Measurements from ENCODE around the gene ZNF423.

ZNF423 gene

DNA sequence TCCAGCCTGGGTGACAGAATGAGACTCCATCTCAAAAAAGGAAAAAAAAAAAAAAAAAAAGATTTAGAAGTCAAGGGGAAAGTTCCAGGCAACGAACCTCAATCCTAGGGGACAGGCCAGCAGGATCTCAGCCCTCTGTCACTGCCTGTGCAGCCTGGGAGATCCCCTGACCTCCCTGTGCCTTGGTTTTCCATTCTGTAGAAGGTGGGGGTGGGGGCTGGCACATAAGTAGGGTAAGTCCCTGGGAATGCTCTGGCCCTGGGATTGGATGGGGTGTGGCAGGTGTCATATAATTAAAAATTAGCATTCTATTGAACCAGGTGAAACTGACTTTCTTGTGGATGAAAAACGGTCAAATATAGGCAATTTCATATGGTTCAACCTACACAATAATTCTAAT, 391.8 kb downstream of the ZNF423 start:
- DNase-seq, result peak; percentile 14

DNA sequence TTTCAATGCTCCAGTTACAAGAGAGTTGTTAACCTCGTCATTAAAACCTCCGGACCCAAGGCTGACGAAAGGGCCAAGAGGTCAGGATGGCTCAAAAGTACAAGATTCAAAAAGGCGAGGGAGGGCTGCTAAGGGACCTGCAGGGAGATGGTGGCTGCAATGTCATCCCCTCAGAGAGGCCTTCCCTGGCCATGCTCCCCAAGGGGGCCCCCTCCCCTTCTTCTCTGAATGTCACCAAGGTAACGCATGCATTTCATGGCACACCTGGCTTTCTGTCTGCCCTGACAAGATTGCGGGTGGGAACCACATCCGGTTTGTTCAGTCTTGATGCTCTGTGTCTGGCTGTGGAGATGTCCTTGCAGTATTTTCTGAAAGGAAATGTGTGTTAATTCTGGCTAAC, 392.4 kb downstream of the ZNF423 start:
- DNase-seq, result no peak

DNA sequence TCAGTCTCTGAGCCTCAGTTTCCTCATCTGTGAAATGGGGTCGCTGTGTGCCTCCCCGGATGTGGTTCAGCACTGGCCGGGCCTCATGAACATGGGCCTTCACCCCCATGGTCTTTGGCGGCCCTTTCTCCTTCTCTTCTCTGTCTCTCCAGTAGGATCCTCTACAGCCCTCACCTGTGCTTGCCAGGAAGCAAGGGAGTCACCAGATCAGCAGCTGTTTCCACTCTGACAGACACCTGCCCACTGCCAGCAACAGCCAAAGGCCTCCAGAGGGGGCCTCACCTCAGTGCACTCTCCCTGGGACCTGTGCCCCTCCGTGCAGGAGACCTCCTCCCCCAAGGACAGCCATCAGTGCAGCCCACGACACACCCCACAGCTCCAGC, 392.9 kb downstream of the ZNF423 start:
- DNase-seq, result no peak

DNA sequence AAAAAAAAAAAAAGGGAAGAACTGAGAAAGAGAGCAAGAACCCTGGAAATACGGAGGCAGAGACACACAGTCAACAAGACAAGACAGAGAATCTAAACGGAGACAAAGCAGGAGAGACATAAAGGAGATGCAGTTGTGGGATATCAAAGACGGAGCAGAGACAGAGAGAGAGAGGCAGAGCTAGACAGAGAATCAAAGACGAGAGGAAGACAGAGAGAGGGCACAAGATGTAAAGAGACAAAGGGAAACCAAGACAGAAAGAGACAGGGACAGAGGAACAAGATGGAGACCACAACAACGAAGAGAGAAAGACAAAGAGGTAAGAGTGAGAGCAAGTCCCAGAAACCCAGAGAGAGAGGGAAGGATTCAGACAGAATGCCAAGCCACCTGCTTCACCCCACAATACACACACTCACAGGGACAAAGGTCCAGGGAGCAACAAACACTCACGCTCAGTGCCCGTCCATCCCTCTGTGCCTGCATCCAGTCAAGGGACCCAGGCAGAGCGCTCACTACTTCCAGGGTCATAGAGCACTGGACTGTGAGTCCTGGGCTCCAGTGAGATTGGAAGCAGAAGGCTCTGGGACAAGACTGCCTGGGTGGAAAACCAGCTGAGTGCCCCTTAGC, 393.4 kb downstream of the ZNF423 start:
- DNase-seq, result peak; percentile 12

DNA sequence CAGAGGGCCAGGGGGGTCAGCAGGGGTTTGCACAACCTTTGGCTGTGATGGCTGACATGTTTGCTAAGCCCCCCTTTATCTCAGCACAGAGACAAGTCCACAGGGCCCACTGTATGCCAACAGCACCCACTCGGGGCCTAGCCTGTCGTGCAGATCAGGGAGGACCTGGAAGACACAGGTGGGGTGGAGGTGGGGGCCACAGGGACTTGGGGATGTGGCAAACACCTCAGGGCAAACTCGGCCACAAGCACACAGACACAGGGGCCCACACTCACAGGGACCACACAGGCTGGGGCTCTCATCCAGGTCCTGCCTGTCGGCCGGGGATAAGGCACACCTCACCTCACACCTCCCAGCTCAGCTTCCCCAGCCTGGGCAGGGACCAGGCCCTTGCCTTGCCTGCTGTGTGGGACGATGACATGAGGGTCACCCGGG, 394.4 kb downstream of the ZNF423 start:
- peak; percentile 23 for DNase-seq

DNA sequence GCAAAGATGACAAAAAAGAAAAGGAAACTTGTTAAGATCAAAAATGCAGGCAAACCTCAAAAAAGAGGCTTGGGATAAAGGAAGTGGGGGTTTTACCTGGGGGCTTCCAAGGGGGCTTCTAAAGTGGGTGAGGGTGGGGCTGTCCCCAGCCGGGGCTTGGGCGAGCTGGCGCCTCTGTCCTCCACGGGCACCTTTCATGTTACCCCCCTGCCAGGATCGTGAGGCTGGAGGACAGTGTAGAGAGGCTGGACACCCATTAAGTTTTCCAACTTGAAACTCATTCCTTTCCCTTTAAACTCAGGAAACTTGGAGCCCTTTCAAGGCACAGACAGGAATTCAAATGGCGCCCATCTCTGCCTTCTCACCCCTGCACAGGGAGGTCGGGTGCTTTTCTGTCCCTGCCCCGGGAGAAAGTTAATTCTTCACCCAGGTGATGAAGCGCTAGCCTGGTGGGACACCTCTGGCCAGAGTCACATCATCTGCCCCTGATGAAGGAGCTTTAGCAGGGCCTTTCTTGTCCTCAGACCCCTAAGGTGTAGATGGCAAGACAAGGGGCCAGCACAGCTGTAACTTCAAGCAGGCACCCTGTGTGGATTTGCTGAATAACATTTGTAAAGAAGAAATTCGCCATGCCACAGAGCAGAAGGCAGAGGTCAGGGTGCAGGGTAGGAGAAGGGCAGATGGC, 395.0 kb downstream of the ZNF423 start:
- peak; percentile 21 for DNase-seq

DNA sequence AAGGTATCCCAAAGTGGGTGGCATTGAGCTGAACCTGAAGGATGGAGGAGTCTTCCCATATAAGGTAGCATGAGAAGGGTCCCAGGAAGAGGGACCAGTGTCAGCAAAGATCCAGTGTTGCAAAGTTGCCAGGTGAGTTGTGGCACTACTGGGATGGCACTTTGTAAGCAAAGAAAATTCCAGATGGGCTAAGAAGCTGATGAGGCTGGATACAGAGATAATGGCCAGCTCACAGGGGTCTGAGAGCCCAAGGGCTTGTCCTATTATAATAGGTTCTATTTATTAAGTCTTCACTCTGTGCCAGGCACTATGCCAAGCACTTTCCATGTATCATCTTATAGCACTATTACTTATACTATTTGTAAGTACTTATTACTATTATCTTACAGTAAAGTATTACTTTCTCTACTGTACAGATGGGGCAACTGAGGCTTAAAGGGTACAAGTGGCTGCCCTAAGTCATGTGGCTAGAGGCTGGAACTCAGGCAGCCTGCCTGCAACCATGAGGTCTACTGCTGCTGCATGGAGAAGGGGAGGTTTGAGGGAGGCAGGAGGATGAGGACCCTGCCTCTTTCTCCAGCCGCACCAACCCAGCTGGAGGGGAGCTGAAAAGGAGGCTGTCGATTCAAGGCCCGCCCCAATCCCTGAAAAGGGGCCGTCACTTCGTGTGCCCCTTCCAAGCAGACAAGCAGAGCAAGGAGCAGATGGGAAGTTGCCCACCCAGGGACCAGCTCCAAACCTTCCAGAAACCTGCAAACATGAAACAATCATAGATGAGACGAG, 395.8 kb downstream of the ZNF423 start:
- DNase-seq, result peak; percentile 7

DNA sequence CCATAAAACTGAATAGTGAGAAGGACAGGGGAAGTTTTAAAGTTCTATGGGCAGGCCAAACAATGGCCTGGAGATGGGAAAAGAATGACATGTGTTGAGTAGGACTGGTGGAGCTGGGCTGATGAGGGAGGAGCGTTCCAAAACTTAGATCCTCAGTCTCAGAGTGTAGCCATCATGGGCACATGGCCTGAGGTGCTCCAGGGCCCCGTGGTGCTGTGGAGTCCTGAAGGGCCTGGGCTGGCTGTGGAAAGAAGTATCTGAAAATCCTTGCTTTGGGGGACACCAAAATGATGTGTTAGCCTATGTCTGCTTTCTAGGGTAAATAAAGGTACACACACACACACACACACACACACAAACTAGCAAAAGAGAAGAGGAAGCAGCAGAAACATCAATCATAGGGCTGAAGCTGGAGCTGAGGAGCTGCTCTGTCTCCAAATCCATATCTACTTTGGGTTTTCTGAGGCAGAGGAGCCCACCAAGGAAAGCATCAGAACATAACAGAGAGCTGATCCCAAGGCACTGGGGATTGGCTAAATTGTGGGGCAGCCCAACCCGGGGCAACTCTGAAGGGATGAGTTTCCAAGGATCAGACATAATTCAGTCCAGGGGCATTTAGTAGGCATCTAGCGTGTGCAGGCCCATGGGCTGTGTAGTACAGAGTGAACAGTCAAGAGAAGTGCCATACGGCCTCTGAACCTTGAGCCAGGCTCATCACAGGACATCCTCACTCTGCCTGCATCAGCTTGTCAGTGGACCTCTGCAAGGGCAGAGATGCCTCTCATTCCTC, 397.1 kb downstream of the ZNF423 start:
- peak; percentile 3 for DNase-seq

DNA sequence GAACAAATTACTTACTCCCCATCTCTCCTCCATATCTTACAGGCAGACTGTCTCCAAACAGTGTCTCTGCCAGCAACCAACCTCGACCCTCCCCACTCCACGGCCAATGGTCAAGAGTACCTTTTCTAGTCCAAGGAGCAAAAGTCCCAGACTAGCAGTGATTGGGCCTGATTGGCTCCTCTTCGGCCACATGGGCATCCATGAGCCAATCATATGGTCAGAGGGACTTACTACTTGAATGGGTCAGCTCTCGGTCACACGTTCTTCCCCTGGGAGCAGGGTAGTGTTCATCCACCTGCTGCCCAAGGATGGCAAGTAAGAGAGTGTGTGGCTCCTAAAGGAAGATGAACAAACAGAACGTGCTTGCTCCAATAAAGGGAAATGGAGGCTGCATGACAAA, 397.7 kb downstream of the ZNF423 start:
- DNase-seq, result peak; percentile 20

DNA sequence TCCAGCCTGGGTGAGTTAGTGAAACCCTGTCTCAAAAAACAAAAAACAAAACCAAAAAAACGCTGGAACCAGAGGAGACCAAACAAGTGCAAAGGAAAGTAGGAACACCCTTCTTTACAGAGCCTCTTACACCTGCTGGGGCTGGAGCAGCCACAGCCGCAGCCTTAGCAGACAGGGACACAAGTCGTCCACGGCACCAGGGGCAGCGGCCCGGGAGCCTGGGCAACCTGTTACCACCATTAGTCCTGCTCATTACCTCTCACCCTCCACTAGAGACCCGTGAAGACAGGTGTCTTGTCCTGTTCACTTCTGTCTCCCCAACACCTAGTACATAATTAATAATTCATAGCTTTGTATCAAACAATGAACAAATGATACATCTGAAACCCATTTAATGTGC, 398.7 kb downstream of the ZNF423 start:
- DNase-seq, result peak; percentile 4

DNA sequence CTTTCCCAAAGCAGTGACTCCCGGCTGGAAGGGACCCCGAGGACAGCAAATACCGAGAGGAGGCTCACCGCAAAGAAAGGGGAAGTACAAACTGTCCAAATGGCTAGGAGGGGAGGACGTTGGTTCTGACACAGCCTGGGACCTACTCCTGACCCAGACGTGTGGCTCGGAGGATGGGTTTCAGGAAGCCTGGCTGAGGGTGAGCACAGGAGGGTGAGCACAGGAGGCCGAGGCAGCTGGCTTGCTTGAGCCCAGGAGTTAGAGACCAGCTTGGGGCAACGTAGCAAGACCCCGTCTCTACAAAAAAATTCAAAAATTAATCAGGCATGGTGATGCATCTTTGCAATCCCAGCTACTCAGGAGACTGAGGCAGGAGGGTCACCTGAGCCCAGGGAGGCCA, 399.1 kb downstream of the ZNF423 start:
- DNase-seq, result peak; percentile 7

DNA sequence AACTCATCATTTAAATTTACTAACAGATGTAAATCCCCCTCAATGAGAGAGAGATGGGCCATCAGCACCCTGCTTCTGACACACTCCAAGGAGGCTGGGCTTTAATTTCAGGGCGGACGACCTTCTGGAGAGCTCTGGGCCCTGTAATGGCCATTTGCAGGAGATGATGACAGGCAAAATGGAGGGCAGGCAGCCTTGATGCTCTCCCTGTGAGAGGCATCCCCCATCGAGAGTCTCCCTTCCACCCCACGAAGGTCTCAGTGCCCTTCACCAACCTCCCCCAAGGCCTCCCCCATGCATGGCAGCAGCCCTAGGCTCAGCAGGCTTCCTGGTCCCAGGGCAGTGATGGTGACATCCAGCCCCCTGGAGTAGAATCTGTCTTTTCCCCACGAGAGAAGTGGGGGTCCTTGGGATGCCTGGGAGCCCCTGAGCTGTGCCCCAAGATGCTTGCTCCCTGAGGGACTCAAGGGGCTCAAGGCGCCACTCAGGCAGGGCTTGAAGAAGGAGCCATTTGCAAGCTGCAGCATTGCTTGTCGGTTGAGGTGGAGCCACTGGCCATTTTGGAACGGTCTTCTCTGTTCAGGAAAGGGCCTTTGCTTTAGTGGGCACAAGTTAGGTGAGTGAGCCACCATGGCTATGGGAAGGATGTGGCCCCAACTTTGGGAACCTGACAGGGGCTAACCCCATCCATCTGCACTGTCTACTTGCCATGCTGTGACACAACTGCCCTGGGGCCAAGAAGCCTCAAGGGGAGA, 399.7 kb downstream of the ZNF423 start:
- peak; percentile 16 for DNase-seq

DNA sequence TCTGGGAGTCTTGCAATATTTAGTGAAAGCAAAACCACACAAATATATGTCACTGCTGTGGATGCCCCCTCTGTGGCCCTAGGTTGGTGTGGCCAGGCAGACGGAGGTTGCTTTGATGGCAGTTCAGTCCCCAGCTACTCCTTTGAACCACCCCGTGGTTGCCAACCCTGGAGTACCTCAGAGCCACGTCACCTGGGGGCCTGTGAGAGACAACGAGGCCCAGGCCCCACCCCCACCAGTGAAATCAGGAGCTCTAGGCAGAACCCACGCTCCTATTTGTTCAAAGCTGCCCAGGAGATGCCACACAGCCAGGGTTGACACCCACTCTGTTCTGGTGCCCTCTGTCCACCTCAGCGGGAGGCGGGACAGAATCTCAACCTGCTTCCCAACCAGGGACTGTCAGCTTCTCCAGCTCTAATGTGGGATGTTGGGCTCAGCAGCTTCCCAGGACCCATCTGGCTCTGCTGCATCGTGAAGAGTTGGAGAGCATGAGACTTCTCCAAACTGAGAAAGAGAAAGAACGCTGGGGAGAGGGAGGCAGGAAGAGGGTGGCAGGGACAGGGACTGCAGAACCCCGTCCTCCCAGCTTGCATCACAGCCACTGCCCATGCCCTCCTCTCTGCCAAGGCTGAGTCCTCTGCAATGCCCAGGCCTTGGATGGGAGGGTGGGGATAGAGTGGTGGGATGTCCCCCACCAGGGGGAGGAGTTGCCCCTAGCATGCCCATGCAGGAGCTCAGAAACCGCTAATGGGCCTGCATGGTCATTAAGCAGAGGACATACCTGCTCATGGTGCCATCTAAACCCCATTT, 400.5 kb downstream of the ZNF423 start:
- peak; percentile 17 for DNase-seq

DNA sequence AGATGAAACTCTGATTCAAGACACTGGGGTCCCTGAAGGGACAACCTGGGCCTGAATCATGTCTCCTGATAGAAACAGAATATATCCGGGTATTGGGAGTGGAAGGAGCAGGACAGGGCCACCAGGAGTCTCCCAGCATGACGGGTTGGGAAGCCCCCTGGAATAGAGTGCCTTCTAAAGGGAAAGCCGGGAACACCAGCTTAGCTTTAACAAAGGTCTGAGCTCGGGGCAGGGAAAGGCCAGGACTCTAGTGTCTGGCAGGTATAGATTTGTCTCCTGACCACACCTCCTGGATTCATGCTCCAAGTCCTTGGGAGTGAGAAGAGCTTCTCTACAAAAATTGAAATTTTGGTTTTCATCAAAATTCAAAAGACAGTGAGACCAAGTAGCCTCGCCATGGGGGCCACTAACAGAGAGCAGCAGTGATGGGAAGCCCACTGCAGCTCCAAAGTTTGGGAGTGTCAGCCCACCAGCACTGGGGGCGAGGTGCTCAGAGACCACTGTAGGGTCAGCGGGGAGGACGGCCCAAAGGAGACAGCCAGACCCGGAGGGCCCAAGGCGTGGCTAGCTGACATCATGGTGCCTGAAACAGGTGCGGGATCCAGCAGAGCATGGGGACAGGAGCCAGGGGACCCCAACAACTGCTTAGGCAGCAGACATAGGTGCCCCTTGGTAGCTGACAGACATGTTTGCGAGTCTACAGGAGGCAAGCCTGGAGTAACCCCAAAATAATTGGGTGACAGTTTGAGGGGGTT, 401.3 kb downstream of the ZNF423 start:
- DNase-seq, result peak; percentile 7

DNA sequence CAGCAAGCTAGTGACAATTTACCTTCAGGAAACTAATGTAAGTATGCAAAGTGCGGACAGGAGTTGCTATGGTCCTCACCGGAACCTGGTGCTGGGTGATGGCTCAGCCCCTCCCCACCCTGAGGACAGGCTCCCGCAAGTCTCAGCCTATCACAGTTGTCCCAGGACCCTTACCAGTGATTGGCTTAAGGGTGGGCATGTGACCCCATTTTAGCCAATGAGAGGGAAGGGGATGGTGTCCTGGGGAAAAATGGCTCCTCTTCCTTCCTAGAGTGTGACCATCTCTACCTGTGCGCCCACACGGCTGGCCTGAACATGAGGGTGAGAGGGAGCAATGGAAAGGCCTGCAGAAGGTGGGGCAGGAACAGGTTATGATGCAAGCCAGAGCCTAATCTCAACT, 401.9 kb downstream of the ZNF423 start:
- peak; percentile 14 for DNase-seq

DNA sequence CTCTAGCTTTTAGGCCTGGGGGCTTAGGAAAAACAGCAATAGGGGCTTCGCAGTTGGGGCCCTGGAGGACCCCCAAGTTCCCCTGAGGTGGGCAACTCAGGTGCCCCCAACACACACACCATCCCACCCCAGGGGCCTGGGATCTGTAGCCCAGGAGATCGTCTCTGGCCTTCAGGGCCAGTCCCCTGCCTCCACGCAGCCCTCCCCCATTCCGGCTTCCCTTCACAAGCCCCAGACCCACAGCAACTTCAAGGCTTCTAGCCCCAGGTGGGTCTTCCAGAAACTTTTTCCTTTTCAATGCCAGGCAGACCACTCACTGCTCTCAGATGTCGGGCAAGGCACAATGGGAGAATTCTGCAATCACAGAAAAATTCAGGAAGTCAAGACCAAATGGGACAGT, 402.9 kb downstream of the ZNF423 start:
- DNase-seq, result peak; percentile 15

DNA sequence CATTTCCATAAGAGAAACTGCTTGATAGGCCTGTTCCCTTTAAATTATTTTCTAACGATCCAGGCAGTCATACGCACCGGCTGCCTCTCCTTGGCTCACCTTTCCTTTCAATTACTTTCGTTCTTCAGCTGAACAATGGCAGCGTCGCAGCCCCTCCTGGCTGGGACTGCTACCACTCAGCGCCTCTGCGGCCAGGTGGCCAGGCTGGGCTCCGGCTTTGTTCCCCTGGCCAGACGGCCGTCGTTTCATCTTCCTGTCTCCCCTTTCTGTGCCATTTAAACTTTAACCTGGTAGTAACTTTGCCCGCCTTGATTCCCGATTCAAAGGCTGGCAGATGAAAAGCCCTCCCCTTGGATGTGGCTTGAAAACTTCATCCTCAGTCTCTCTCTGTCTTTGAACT, 403.3 kb downstream of the ZNF423 start:
- peak; percentile 7 for DNase-seq

DNA sequence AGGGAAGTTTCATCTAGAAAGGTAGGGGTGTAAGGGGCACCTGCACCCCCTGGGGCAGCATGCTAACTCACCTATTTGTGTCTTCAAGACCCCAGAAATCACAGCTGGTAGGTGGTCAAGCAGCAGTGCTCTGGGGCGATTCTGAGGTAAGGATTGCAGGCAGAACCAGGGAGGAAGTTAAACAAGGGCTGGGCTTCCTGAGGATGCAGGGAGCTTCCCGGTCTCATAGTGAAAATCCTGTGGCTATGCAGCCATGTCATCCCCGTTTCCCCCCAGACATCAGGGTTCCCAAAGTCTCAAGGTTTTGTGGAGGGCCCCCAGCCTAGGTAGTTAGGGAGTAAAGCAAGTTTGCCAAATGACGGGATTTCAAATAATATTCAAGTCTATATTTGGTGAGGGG, 403.8 kb downstream of the ZNF423 start:
- no peak for DNase-seq

DNA sequence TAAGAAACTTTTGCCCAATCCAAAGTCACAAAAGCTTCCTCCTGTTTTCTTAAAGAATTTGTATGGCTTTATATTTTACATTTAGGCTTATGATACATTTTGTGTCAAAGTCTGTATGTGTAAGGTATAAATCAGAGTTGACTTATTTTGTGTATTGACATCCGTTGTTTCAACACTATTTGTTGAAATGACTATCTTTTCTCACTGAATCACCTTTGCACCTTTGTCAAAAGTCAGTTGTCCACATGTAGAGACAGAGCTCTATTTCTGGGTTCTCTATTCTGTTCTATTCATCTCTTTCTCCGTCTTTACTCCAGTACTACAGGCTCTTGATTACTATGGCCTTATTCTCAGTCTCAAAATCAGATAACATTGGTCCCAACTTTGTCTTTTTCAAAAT, 409.1 kb downstream of the ZNF423 start:
- no peak for DNase-seq

DNA sequence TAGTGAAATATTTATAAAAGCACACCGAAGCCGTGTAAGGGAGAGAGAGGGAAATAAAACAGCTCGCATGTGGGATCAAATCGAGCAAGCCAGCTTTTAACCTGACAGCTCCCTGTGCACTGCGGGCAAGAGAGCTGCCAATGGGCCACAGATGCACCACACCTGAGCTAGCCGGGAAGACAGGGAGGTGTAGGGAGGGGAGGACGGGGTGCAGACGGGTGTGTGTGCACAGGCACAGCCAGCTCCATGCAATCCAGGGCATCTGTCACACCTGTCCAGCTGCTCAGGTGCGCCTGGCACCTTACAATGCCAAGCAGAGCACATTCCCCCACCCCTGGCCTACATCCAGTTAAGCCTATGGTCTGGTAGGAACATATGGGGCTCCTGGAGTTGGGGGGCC, 412.3 kb downstream of the ZNF423 start:
- no peak for DNase-seq

DNA sequence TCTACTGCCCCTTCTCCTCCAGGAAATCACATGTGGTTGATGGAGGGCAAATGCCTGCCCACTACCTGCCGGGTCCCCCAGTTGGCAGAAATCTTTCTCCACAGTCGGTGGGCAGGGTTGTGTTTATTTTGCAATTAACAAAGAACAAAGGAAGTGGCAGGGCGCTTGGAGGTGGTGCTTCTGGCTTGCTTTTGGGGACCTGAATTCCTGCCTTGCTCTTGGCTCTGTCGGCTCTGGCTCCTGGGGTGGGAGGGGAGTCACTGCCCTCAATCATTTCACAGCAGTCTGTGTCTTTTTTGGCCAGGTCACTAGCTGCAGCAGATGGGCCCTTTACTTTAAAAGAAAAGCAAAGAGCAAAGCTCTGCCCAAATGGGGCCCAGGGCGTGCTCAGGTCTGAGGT, 413.1 kb downstream of the ZNF423 start:
- no peak for DNase-seq

Data from activated CD4-positive, CD25-positive, alpha-beta regulatory T cell treated with anti-CD3 and anti-CD28 coated beads, Interleukin-2, amount 50 U/mL, for 72 hours (primary cell).